Measurements from ENCODE around the gene COMP.

The COMP gene

DNA sequence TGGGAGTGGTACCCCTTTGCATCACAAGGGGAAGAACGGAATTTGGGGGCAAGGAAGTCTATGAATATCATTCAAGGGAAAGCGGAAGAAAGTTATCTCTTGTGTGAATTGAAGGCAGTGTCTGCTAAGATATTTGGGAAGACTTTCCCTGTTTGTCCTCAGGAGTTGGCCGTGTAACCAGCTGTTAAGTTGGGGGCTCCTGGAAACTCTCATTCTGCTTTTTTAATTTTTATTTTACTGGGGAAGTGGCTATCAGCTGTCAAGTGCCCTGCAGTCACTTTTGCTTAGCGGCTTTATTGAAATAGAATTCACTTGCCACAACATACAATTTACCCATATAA, 43.5 kb upstream of the COMP start:
- peak overlapping the region; percentile 84 for H3K4me2 ChIP-seq (ENCODE audit: low read length)
- TF ChIP-seq, protein P1, sequence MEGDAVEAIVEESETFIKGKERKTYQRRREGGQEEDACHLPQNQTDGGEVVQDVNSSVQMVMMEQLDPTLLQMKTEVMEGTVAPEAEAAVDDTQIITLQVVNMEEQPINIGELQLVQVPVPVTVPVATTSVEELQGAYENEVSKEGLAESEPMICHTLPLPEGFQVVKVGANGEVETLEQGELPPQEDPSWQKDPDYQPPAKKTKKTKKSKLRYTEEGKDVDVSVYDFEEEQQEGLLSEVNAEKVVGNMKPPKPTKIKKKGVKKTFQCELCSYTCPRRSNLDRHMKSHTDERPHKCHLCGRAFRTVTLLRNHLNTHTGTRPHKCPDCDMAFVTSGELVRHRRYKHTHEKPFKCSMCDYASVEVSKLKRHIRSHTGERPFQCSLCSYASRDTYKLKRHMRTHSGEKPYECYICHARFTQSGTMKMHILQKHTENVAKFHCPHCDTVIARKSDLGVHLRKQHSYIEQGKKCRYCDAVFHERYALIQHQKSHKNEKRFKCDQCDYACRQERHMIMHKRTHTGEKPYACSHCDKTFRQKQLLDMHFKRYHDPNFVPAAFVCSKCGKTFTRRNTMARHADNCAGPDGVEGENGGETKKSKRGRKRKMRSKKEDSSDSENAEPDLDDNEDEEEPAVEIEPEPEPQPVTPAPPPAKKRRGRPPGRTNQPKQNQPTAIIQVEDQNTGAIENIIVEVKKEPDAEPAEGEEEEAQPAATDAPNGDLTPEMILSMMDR (IDR thresholded peaks at IDR 0.05; ENCODE audit: low read depth, low read length): no peak
- TF ChIP-seq EZH2phosphoT487 (IDR thresholded peaks at IDR 0.05; ENCODE audit: low read depth): no peak
- no peaks in the 10 kb centered on the region for H3K9me3 ChIP-seq (ENCODE audit: insufficient read depth, low read length)
- H3K9ac ChIP-seq (ENCODE audit: low read length): no peak overlapping the region
- peaks cover 72% of the 10 kb centered on the region for H4K20me1 ChIP-seq (ENCODE audit: insufficient read depth, low read length)
- H3K4me3 ChIP-seq (ENCODE audit: low read length): peak overlapping the region; percentile 93
- no peak overlapping the region for H3K27ac ChIP-seq (ENCODE audit: low read length)
- H3K4me1 ChIP-seq (ENCODE audit: low read length): peaks cover 15% of the 10 kb centered on the region
- H2AFZ ChIP-seq (ENCODE audit: low read depth, low read length): no peak overlapping the region
- peaks cover 56% of the 10 kb centered on the region for H3K36me3 ChIP-seq (replicated peaks; ENCODE audit: low read depth, low read length)
- H3K79me2 ChIP-seq (ENCODE audit: low read length): peaks cover 78% of the 10 kb centered on the region
- H3K27me3 ChIP-seq (ENCODE audit: low read depth, low read length): no peaks in the 10 kb centered on the region

DNA sequence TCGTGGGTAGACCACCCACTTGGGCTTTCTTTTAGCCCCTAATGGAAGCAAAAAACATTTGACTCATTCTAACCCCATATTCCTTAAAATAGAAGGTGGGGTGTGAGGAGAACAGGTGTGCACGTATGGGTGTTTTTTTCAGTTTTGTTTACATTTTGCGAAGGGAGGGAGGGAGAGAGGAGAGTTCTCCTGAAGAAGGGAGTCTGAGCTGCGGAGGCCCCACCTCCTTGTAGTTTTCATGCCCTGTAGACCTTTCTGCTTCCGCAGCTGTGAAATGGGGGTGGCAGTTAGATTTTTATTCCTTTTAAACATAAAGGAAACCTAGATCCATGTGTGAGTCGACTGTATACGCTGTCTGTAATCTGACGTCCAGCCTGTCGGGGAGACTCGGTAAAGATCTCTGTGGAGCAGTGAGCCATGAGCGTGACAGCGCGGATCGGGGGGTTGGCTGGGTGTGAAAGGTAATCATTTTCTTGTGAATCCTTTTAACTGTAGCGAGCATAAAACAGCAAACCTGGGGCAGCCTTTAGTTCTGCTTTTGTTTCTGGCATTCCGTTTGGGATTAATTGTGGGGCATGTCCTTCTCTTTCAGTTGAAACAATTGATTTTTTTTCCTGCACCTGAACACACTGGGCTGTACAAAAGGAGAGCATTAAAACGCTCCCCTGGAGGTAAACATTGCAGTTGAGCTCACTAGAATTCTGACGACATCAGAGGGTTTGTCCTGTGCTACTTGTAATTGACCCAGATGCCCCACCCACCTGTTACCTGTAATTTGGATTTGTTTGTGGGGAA, 42.9 kb upstream of the COMP start:
- H3K27ac ChIP-seq (ENCODE audit: low read length): no peak overlapping the region
- peak overlapping the region; percentile 91 for H3K9ac ChIP-seq (ENCODE audit: low read length)
- peaks cover 52% of the 10 kb centered on the region for H3K36me3 ChIP-seq (replicated peaks; ENCODE audit: low read depth, low read length)
- H2AFZ ChIP-seq (ENCODE audit: low read depth, low read length): no peak overlapping the region
- H3K9me3 ChIP-seq (ENCODE audit: insufficient read depth, low read length): no peaks in the 10 kb centered on the region
- peak overlapping the region; percentile 84 for H3K4me2 ChIP-seq (ENCODE audit: low read length)
- H3K4me3 ChIP-seq (ENCODE audit: low read length): peak overlapping the region; percentile 93
- TF ChIP-seq EZH2phosphoT487 (IDR thresholded peaks at IDR 0.05; ENCODE audit: low read depth): no peak
- TF ChIP-seq, protein P1 (IDR thresholded peaks at IDR 0.05; ENCODE audit: low read depth, low read length): no peak
- H4K20me1 ChIP-seq (ENCODE audit: insufficient read depth, low read length): peaks cover 66% of the 10 kb centered on the region
- peaks cover 15% of the 10 kb centered on the region for H3K4me1 ChIP-seq (ENCODE audit: low read length)
- peaks cover 73% of the 10 kb centered on the region for H3K79me2 ChIP-seq (ENCODE audit: low read length)
- no peaks in the 10 kb centered on the region for H3K27me3 ChIP-seq (ENCODE audit: low read depth, low read length)

DNA sequence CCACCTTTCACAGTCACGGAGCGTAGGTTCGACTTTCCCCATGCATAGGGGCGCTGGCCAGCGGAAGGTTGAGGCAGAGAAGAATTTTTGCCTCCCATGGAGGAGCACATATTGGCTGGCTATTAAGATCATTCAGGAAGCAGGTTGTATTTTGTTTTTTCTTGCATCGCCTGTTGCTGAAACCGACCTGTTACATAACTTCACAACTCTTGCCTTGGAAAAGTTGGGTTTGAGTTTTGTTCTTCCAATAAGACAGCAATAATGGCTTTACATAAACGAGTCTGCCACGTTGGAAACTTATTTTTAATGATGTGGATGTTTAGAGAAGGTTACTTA, 42.0 kb upstream of the COMP start:
- Histone ChIP-seq H3K4me2 (ENCODE audit: low read length) (peak overlapping the region; percentile 84), H3K9me3 (ENCODE audit: insufficient read depth, low read length) (no peaks in the 10 kb centered on the region), H3K27me3 (ENCODE audit: low read depth, low read length) (no peaks in the 10 kb centered on the region), H3K4me3 (ENCODE audit: low read length) (peak overlapping the region; percentile 93), H3K9ac (ENCODE audit: low read length) (peak overlapping the region; percentile 91), H3K79me2 (ENCODE audit: low read length) (peaks cover 63% of the 10 kb centered on the region), H3K27ac (ENCODE audit: low read length) (peak overlapping the region; percentile 40; the same call in 1 of the 2 replicates), H3K4me1 (ENCODE audit: low read length) (peaks cover 15% of the 10 kb centered on the region), H3K36me3 (replicated peaks; ENCODE audit: low read depth, low read length) (peaks cover 47% of the 10 kb centered on the region), H2AFZ (ENCODE audit: low read depth, low read length) (no peak overlapping the region), H4K20me1 (ENCODE audit: insufficient read depth, low read length) (peaks cover 58% of the 10 kb centered on the region)
- TF ChIP-seq EZH2phosphoT487 (IDR thresholded peaks at IDR 0.05; ENCODE audit: low read depth): no peak
- TF ChIP-seq, protein P1 (IDR thresholded peaks at IDR 0.05; ENCODE audit: low read depth, low read length): no peak

DNA sequence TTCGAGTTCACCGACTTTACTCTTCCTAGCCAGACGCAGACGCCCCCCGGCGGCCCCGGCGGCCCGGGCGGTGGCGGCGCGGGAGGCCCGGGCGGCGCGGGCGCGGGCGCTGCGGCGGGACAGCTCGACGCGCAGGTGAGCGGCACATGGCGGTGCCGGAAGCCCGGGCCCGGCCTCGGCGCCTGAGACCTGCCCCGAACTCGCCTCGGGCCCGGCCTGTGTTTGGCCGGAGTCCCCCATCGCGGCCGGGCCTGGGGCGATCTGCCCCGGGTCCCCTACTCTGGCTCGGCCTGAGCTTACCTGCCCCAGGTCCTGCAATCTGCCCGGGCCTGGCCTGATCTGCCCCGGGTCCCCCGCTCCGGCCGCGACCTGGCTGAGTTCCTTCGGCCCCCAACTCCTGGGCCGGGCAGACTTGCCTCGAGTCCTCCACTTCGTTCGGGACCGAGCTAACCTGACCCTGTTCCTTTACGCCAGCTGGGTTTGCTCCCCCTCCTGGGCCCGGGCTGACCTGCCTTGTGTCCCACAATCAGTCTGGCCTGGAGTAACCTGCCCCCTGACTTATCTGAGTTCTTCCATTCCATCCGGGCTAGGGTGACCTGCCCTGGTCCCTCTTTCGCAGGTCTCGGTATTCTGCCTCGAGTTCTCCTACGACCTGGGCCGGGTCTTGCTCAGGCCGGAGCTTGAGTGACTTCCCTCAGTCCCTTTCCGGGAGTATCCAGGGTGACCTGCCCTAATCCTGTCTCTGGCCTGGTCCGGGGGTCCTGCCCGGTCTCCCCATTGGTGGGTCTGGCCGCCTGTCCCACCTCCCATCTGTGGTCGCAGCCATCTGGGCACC, 41.4 kb upstream of the COMP start:
- Histone ChIP-seq H4K20me1 (ENCODE audit: insufficient read depth, low read length) (peaks cover 52% of the 10 kb centered on the region), H3K9ac (ENCODE audit: low read length) (peak overlapping the region; percentile 91), H2AFZ (ENCODE audit: low read depth, low read length) (no peak overlapping the region), H3K4me3 (ENCODE audit: low read length) (peak overlapping the region; percentile 93), H3K4me2 (ENCODE audit: low read length) (peak overlapping the region; percentile 84), H3K36me3 (replicated peaks; ENCODE audit: low read depth, low read length) (peaks cover 41% of the 10 kb centered on the region), H3K27me3 (ENCODE audit: low read depth, low read length) (no peaks in the 10 kb centered on the region; the same call in 1 of the 2 replicates), H3K27ac (ENCODE audit: low read length) (peak overlapping the region; percentile 64), H3K79me2 (ENCODE audit: low read length) (peaks cover 58% of the 10 kb centered on the region), H3K4me1 (ENCODE audit: low read length) (peaks cover 15% of the 10 kb centered on the region), H3K9me3 (ENCODE audit: insufficient read depth, low read length) (no peaks in the 10 kb centered on the region)
- TF ChIP-seq EZH2phosphoT487 (IDR thresholded peaks at IDR 0.05; ENCODE audit: low read depth): no peak
- TF ChIP-seq, protein P1 (IDR thresholded peaks at IDR 0.05; ENCODE audit: low read depth, low read length): peak; percentile 25; the same call in 1 of the 2 replicates
